MM.1S (cell line): ENCODE data around the gene PRKG1.

ENCODE experiments used
- DNase-seq: peaks from one replicate; pipeline ENCODE4 v3.0.0-alpha.2; 2015
- H2AFZ ChIP-seq: fragments of 300-600 bp; sonication (generic); 2 replicates; pipeline ENCODE4 v1.6.0; 2016; ENCODE audit warnings: antibody characterized with exemption, low read length
- H3F3A ChIP-seq: fragments of 300-600 bp; sonication (generic); 2 replicates; pipeline ENCODE4 v1.6.1; 2016; ENCODE audit warnings: mild to moderate bottlenecking, antibody characterized with exemption, low read length, moderate library complexity, mixed read lengths; ENCODE audit not compliant: insufficient read depth
- H3K27ac ChIP-seq: fragments of 300-600 bp; sonication (generic); 2 replicates; pipeline ENCODE4 v1.5.1; 2016; ENCODE audit warnings: mild to moderate bottlenecking, low read length
- H3K27me3 ChIP-seq: fragments of 300-600 bp; sonication (generic); replicated peaks from 2 replicates; pipeline ENCODE4 v1.6.0; 2016; ENCODE audit warnings: low read length; ENCODE audit not compliant: insufficient read depth
- H3K36me3 ChIP-seq: fragments of 300-600 bp; sonication (generic); replicated peaks from 2 replicates; pipeline ENCODE4 v1.6.1; 2016; ENCODE audit warnings: mild to moderate bottlenecking, low read length, mixed read lengths; ENCODE audit not compliant: insufficient read depth
- H3K4me1 ChIP-seq: fragments of 300-600 bp; sonication (generic); 2 replicates; pipeline ENCODE4 v1.6.1; 2016; ENCODE audit warnings: low read length, mixed read lengths
- H3K4me2 ChIP-seq: fragments of 300-600 bp; sonication (generic); 2 replicates; pipeline ENCODE4 v1.6.0; 2016; ENCODE audit warnings: low read depth, low read length
- H3K4me3 ChIP-seq: fragments of 300-600 bp; sonication (generic); 2 replicates; pipeline ENCODE4 v1.5.1; 2016; ENCODE audit warnings: low read length, mixed read lengths
- H3K79me2 ChIP-seq: fragments of 300-600 bp; sonication (generic); 2 replicates; pipeline ENCODE4 v1.6.1; 2016; ENCODE audit warnings: mixed run types, low read length, mixed read lengths
- H3K9ac ChIP-seq: fragments of 300-600 bp; sonication (generic); 2 replicates; pipeline ENCODE4 v1.6.1; 2016; ENCODE audit warnings: low read length, mixed read lengths
- H3K9me2 ChIP-seq: fragments of 300-600 bp; sonication (generic); replicated peaks from 2 replicates; pipeline ENCODE4 v1.6.1; 2016; ENCODE audit warnings: mild to moderate bottlenecking, low read length, mixed read lengths; ENCODE audit not compliant: insufficient read depth
- H3K9me3 ChIP-seq: fragments of 300-600 bp; sonication (generic); replicated peaks from 2 replicates; pipeline ENCODE4 v1.6.1; 2016; ENCODE audit warnings: mild to moderate bottlenecking, low read length, mixed read lengths; ENCODE audit not compliant: insufficient read depth
- H4K20me1 ChIP-seq: fragments of 300-600 bp; sonication (generic); 2 replicates; pipeline ENCODE4 v1.6.1; 2016; ENCODE audit warnings: mild to moderate bottlenecking, low read length, moderate library complexity, mixed read lengths; ENCODE audit not compliant: insufficient read depth
- EZH2 ChIP-seq: fragments of 300-600 bp; sonication (generic); optimal IDR thresholded peaks from 2 replicates; pipeline ENCODE3; 2017; ENCODE audit warnings: low read depth, mild to moderate bottlenecking, antibody characterized with exemption, low read length, mixed read lengths
- EZH2phosphoT487 ChIP-seq: fragments of 300-600 bp; sonication (generic); IDR thresholded peaks from 2 replicates; pipeline ENCODE4 v1.6.1; 2018; ENCODE audit warnings: antibody characterized with exemption, low read length
- TF ChIP-seq, protein P1 (sequence below): fragments of 300-600 bp; sonication (generic); IDR thresholded peaks from 2 replicates; pipeline ENCODE4 v1.5.1; 2016; ENCODE audit warnings: antibody characterized with exemption, low read length, mixed read lengths

PRKG1 gene

GRCh38 chr10:51934373-51934772, 860.1 kb downstream of the PRKG1 start:
- H3K9ac ChIP-seq: no peak overlapping the region
- TF ChIP-seq EZH2phosphoT487 (no peak), EZH2 (no peak)
- TF ChIP-seq, protein P1, sequence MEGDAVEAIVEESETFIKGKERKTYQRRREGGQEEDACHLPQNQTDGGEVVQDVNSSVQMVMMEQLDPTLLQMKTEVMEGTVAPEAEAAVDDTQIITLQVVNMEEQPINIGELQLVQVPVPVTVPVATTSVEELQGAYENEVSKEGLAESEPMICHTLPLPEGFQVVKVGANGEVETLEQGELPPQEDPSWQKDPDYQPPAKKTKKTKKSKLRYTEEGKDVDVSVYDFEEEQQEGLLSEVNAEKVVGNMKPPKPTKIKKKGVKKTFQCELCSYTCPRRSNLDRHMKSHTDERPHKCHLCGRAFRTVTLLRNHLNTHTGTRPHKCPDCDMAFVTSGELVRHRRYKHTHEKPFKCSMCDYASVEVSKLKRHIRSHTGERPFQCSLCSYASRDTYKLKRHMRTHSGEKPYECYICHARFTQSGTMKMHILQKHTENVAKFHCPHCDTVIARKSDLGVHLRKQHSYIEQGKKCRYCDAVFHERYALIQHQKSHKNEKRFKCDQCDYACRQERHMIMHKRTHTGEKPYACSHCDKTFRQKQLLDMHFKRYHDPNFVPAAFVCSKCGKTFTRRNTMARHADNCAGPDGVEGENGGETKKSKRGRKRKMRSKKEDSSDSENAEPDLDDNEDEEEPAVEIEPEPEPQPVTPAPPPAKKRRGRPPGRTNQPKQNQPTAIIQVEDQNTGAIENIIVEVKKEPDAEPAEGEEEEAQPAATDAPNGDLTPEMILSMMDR: no peak
- DNase-seq: no peak
- no peaks in the 10 kb centered on the region for H3F3A ChIP-seq
- H3K4me2 ChIP-seq: no peak overlapping the region
- H3K27ac ChIP-seq: no peak overlapping the region
- no peaks in the 10 kb centered on the region for H3K9me2 ChIP-seq
- H3K4me3 ChIP-seq: no peak overlapping the region
- H4K20me1 ChIP-seq: no peaks in the 10 kb centered on the region
- H3K4me1 ChIP-seq: peaks cover 8% of the 10 kb centered on the region; the same call in 1 of the 2 replicates
- H3K27me3 ChIP-seq: no peaks in the 10 kb centered on the region
- H3K9me3 ChIP-seq: no peaks in the 10 kb centered on the region
- no peak overlapping the region for H2AFZ ChIP-seq
- H3K79me2 ChIP-seq: no peaks in the 10 kb centered on the region
- no peaks in the 10 kb centered on the region for H3K36me3 ChIP-seq

GRCh38 chr10:51935341-51935740, 861.1 kb downstream of the PRKG1 start:
- H2AFZ ChIP-seq: no peak overlapping the region
- TF ChIP-seq EZH2 (no peak), EZH2phosphoT487 (no peak)
- TF ChIP-seq, protein P1: no peak
- no peak overlapping the region for H3K9ac ChIP-seq
- H3K36me3 ChIP-seq: no peaks in the 10 kb centered on the region
- no peaks in the 10 kb centered on the region for H3K9me2 ChIP-seq
- no peaks in the 10 kb centered on the region for H3K79me2 ChIP-seq
- H4K20me1 ChIP-seq: no peaks in the 10 kb centered on the region
- no peaks in the 10 kb centered on the region for H3K27me3 ChIP-seq
- no peak overlapping the region for H3K27ac ChIP-seq
- no peak for DNase-seq
- no peak overlapping the region for H3K4me3 ChIP-seq
- H3K9me3 ChIP-seq: no peaks in the 10 kb centered on the region
- H3F3A ChIP-seq: no peaks in the 10 kb centered on the region
- H3K4me2 ChIP-seq: no peak overlapping the region
- peaks cover 8% of the 10 kb centered on the region; the same call in 1 of the 2 replicates for H3K4me1 ChIP-seq

DNA sequence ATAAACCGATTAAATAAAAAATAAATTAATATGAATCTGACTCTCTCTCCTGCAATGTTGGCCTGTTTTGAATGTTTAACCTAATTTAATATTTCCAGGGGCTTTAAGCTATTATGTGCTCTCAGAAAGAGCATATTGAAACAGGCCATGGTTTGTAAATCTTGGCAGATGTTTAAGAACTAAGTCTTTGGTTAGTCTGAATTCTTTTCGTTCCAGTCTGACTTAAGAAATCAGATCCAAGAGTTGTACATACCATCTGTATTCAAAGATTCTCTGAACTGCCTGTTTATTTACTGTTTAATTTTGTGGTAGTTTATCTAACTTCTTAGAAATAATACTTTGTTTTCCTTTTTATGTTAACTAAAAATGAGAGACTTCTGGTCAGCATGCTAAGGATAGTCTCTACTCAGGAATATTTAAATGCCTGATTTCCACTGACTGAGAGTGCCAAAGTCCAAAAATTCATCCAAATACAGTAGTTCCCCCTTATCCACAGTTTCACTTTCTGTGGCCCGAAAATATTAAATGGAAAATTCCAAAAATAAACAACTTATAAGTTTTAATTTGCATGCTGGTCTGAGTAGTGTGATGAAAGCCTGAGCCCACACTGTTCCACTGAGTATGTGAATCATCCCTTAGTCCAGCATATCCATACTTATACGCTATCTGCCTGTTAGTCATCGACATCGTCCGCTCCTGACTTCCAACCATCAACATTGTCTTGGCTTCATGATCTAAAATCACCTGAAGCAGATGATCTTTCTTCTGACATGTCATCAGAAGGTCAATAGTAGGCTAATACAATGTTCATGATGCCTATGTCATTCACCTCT, 863.2 kb downstream of the PRKG1 start:
- no peak for DNase-seq
- Histone ChIP-seq H4K20me1 (no peaks in the 10 kb centered on the region), H3K4me2 (no peak overlapping the region), H3F3A (no peaks in the 10 kb centered on the region), H3K9me3 (no peaks in the 10 kb centered on the region), H3K27ac (no peak overlapping the region), H3K36me3 (no peaks in the 10 kb centered on the region), H2AFZ (no peak overlapping the region), H3K9ac (no peak overlapping the region), H3K27me3 (no peaks in the 10 kb centered on the region), H3K79me2 (no peaks in the 10 kb centered on the region), H3K4me1 (peaks cover 4% of the 10 kb centered on the region; the same call in 1 of the 2 replicates), H3K9me2 (no peaks in the 10 kb centered on the region), H3K4me3 (no peak overlapping the region)
- TF ChIP-seq, protein P1: no peak
- TF ChIP-seq EZH2 (no peak), EZH2phosphoT487 (no peak)
